Measurements from ENCODE around the gene ACTR3C.

DNA sequence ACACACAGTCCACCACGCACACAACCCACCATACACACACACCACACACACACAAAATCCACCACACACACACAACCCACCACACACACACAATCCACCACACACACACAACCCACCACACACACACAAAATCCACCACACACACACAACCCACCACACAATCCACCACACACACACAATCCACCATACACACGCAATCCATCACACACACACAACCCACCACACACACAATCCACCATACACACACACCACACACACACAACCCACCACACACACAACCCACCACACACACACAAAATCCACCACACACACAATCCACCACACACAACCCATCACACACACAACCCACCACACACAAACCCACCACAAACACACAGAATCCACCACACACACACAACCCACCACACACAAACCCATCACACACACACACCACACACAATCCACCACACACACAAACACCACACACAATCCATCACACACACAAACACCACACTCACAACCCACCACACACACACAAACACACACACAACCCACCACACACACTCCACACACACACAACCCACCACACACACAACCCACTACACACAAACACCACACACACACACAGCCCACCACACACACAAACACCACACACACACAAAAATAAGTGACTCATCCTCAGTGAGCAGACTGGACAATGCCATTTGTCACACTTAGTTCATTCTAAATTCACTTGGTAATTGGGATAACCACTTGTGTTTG, 36.4 kb upstream of the ACTR3C start:
- TF ChIP-seq, protein P1, sequence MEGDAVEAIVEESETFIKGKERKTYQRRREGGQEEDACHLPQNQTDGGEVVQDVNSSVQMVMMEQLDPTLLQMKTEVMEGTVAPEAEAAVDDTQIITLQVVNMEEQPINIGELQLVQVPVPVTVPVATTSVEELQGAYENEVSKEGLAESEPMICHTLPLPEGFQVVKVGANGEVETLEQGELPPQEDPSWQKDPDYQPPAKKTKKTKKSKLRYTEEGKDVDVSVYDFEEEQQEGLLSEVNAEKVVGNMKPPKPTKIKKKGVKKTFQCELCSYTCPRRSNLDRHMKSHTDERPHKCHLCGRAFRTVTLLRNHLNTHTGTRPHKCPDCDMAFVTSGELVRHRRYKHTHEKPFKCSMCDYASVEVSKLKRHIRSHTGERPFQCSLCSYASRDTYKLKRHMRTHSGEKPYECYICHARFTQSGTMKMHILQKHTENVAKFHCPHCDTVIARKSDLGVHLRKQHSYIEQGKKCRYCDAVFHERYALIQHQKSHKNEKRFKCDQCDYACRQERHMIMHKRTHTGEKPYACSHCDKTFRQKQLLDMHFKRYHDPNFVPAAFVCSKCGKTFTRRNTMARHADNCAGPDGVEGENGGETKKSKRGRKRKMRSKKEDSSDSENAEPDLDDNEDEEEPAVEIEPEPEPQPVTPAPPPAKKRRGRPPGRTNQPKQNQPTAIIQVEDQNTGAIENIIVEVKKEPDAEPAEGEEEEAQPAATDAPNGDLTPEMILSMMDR (IDR thresholded peaks at IDR 0.05) = no peak
- no peak for TF ChIP-seq EZH2 (IDR thresholded peaks at IDR 0.05; ENCODE audit: borderline replicate concordance, insufficient read depth, low read depth, low read length, poor library complexity, severe bottlenecking)
